H7 (cell line): ENCODE measurements around the gene LIPI. TPM values are rescaled to one million over a fixed set of nuclear protein-coding genes. Genes with fewer than 3 reads are reported as not detected.
"Not testable (repeated sequence)": the region's sequence is repeated elsewhere in the genome, so short reads cannot be mapped to it uniquely, and the experiment has no call there.

Experiments
- DNase-seq: peaks from one replicate; pipeline ENCODE4 v3.0.0; 2012
- H3K27me3 ChIP-seq: 2 replicates; pipeline ENCODE4 v1.6.0; 2011; ENCODE audit warnings: mild to moderate bottlenecking, low read length; ENCODE audit not compliant: control insufficient read depth, insufficient read depth
- H3K36me3 ChIP-seq: replicated peaks from 2 replicates; pipeline ENCODE4 v1.5.1; 2011; ENCODE audit warnings: low read length; ENCODE audit not compliant: control insufficient read depth, insufficient read depth
- H3K4me3 ChIP-seq: 2 replicates; pipeline ENCODE4 v1.5.1; 2011; ENCODE audit warnings: low read depth, mild to moderate bottlenecking, control low read depth, low read length, moderate library complexity; ENCODE audit not compliant: insufficient read depth
- total RNA-seq: library from RNA; depleted of rRNA; stranded (reverse); fragments of >200 nt; shearing (Covaris generic); gene quantifications from 2 replicates; pipeline ENCODE4 v1.2.3, GENCODE V29; 2014

Gene LIPI
- total RNA-seq, 1 experiment from 2014 or later, result not detected

- no peak for DNase-seq
- Histone ChIP-seq H3K36me3 (0 out of 2 replicates have a peak, but pooled peaks cover 1% of the 10 kb centered on the region), H3K4me3 (no peak overlapping the region), H3K27me3 (no peaks in the 10 kb centered on the region)
Observed at GRCh38 chr21:14096172-14096571, 114.6 kb downstream of the LIPI start.

- Histone ChIP-seq H3K36me3 (0 out of 2 replicates have a peak, but pooled peaks cover 1% of the 10 kb centered on the region), H3K4me3 (no peak overlapping the region), H3K27me3 (no peaks in the 10 kb centered on the region)
- DNase-seq, result no peak
Observed at GRCh38 chr21:14095056-14095455, 115.7 kb downstream of the LIPI start.

- no peaks in the 10 kb centered on the region for H3K27me3 ChIP-seq
- H3K4me3 ChIP-seq, result no peak overlapping the region
- no peak for DNase-seq
- H3K36me3 ChIP-seq, result 0 out of 2 replicates have a peak, but pooled peaks cover 1% of the 10 kb centered on the region
Observed at GRCh38 chr21:14092834-14093560, 117.8 kb downstream of the LIPI start.

- H3K36me3 ChIP-seq, DNase-seq, H3K4me3 ChIP-seq, H3K27me3 ChIP-seq: not testable (repeated sequence)
Observed at GRCh38 chr21:14090184-14090583, 120.6 kb downstream of the LIPI start.

GRCh38 chr21:14088391-14088790 is 122.4 kb downstream of the LIPI start:
- no peak overlapping the region for H3K4me3 ChIP-seq
- DNase-seq, result no peak
- H3K36me3 ChIP-seq, result no peaks in the 10 kb centered on the region

GRCh38 chr21:14086553-14086952 is 124.2 kb downstream of the LIPI start:
- Histone ChIP-seq H3K4me3 (no peak overlapping the region), H3K36me3 (no peaks in the 10 kb centered on the region), H3K27me3 (no peaks in the 10 kb centered on the region)
- DNase-seq, result no peak

More at GRCh38 chr21:14088391-14088790, 122.4 kb downstream of the LIPI start:
- no peaks in the 10 kb centered on the region for H3K27me3 ChIP-seq

GRCh38 chr21:14084701-14085100 is 126.1 kb downstream of the LIPI start:
- Histone ChIP-seq H3K4me3 (no peak overlapping the region), H3K27me3 (no peaks in the 10 kb centered on the region), H3K36me3 (no peaks in the 10 kb centered on the region)
- peak; percentile 13 for DNase-seq

GRCh38 chr21:14084068-14084501 is 126.7 kb downstream of the LIPI start:
- DNase-seq, result no peak

GRCh38 chr21:14080764-14081096 is 130.0 kb downstream of the LIPI start:
- no peak overlapping the region for H3K4me3 ChIP-seq
- no peak for DNase-seq
- no peaks in the 10 kb centered on the region for H3K27me3 ChIP-seq
- H3K36me3 ChIP-seq, result no peaks in the 10 kb centered on the region

More at GRCh38 chr21:14084068-14084501, 126.7 kb downstream of the LIPI start:
- H3K36me3 ChIP-seq, result no peaks in the 10 kb centered on the region
- no peaks in the 10 kb centered on the region for H3K27me3 ChIP-seq
- H3K4me3 ChIP-seq, result no peak overlapping the region

GRCh38 chr21:14080040-14080763 is 130.6 kb downstream of the LIPI start:
- Histone ChIP-seq H3K27me3 (no peaks in the 10 kb centered on the region), H3K4me3 (no peak overlapping the region), H3K36me3 (no peaks in the 10 kb centered on the region)
- no peak for DNase-seq

- Histone ChIP-seq H3K27me3 (no peaks in the 10 kb centered on the region), H3K4me3 (no peak overlapping the region), H3K36me3 (no peaks in the 10 kb centered on the region)
- DNase-seq, result no peak
Observed at GRCh38 chr21:14078746-14079375, 131.9 kb downstream of the LIPI start.

- Histone ChIP-seq H3K27me3 (no peaks in the 10 kb centered on the region), H3K4me3 (no peak overlapping the region), H3K36me3 (no peaks in the 10 kb centered on the region)
- no peak for DNase-seq
Observed at GRCh38 chr21:14076143-14076806, 134.5 kb downstream of the LIPI start.

GRCh38 chr21:14075346-14076142 is 135.2 kb downstream of the LIPI start:
- DNase-seq, result no peak
- Histone ChIP-seq H3K36me3 (no peaks in the 10 kb centered on the region), H3K4me3 (no peak overlapping the region), H3K27me3 (no peaks in the 10 kb centered on the region)

GRCh38 chr21:14074177-14074576 is 136.6 kb downstream of the LIPI start:
- DNase-seq, result no peak
- H3K36me3 ChIP-seq, result no peaks in the 10 kb centered on the region
- H3K27me3 ChIP-seq, result no peaks in the 10 kb centered on the region
- no peak overlapping the region for H3K4me3 ChIP-seq
